Hematopoietic multipotent progenitor cell treated with erythropoietin and hydrocortisone succinate and interleukin-3 and kit ligand, for 4 days (in vitro differentiated cells): ENCODE measurements around the gene SLC11A2.

ENCODE experiments used
- DNase-seq: peaks from one replicate; pipeline ENCODE4 v3.0.0-alpha.2; 2015

The SLC11A2 gene

DNA sequence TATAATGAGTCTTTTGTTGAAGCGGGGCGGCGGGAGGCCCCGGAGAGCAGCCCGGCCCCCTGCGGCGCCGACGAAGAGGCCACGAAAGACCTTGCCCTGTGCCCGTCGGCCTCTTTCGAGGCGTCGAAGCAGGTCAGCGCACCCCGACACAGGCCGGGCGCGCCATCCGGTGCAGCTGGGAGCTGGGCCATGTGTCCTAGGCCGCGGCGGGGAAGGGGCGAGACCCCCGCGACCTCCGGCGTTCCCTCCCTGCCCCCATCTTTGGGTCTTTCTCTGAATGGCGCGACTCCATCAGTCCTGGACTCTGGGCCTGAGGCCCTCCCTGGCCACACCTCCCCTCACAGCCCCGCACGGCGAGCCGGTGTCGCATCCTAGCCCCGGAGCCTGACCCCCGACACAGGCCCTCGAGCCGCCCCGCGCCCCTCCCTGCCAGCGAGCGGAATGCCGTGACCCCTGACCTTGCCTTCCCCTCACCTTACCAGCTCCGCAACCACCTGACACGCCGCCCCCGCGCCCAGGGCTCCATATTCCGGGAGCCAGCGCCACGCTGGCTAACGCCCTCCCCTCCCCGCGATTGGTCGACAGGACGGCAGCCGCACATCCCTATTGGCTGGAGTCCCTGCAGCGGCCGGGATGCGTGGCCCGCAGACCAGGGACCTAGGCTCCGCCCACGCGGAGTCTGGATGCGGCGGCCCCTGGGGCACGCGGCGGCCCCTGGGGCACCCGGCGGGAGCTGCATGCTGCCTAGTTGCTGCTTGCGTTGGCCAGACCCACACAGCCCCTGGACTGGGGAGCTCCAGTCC, at the start of gene SLC11A2:
Gene SLC11A2 (minus strand): TSS at position 549 of the 803 bp plus-strand sequence. CDS start 15,656 bp downstream, outside the sequence.
- DNase-seq: peak; percentile 98

DNA sequence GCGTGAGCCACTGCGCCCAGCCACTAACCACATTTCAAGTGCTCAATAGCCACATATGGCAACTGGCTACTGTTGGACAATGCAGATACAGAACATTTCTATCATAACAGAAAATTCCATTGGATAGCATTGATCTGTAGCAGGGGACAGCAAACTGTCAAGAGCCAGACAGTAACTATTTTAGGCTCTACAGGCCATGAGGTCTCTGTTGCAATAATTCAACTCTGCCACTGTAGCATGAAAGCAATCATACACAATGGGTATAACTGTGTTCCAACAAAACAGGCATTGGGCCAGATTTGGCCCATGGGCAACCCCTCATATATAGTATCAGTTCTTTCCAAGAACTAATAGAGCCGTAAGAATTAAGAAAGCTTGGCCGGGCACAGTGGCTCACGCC, 49.2 kb upstream of the SLC11A2 start:
- DNase-seq: no peak

DNA sequence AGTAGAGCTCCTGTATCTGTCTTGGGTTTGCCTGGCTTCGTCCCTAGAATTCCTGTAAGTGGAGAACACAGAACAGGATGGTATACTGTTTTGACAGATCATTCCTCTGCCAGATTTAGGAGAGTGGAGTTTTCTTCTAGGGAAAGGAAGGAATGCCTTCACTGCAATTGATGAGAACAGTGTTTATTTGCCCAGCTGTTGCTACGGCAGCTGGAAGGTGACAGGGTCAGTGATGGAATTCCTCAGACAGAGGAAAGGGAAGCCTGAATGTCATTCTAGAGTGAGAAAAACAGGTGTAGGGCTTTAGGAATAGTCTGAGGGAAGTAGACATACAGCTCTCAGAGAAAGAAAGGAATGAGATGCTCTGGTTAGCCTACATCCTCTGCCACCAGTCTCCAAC, 45.5 kb upstream of the SLC11A2 start:
- no peak for DNase-seq

- no peak for DNase-seq
Observed at GRCh38 chr12:51070004-51070403, 43.8 kb upstream of the SLC11A2 start.

DNA sequence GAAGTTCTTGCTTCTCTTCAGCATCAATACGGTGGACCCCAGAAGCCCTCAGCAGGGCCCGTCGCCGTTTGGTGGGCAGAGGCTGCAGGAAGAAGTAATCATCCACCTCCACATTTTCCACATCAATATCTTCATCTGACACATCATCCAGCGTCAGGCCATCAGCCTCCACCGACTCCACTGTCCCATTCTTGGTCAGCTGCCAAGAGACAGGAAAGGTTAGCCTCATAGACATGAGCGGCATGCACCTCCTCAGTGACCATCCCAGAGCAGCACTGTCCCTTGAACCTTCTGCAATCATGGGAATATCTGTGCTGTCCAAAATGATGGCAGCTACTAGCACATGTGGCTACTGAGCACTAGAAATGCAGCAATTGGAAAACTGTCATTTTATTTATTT, 41.6 kb upstream of the SLC11A2 start:
- no peak for DNase-seq

DNA sequence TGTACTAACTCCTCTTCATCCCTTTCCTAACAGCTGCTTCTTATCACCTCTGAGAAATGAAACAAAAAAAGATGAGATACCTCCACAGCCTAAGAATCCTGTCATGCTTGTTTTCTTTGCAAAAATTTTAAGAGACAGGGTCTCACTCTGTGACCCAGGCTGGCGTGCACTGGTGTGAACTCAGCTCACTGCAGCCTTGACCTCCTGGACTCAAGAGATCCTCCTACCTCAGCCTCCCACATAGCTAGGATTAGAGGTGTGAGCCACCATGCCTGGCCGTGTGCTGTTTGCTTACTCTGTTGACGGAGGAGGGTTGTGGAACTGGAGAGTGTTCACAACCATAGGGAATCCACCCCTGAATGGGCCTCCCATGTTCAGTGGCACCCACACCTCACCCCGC, 41.0 kb upstream of the SLC11A2 start:
- no peak for DNase-seq

- no peak for DNase-seq
Observed at GRCh38 chr12:51065530-51065929, 39.3 kb upstream of the SLC11A2 start.

DNA sequence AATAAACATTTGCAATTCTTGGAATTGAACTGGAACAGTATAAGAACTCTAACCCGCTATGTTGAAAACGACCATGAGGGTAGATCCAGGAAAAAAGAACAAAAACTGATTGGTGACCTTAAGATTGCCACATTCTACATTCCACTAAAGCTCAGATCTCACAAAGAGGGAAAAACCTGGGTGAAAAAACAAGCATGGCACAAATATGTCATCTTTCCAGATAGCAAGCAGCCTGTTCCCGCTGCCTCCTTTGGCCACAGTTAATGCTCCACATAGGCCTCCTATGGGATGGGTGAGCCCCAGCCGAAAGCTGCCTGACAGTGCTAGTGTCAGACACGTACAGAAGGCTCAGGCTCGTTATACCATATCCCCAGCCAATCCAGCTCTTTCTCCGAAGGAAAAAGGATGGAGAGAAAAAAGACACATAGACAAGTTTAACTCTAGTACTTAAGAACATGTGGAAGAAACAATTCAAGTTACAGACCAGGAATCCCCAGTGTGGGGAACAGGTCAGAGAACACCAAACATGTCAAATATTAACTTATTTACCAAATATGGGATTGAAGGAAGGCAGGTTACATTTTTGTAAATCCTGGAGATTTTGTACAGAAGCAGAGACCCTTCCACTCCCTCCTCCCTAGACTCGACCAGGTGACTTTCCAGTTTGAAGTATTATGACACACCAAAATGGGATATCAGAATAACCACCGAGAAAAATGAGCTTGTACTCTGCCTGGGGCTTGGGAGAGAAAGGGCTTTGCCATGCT, 36.6 kb upstream of the SLC11A2 start:
- no peak for DNase-seq

GRCh38 chr12:51059086-51059485, 32.9 kb upstream of the SLC11A2 start:
- no peak for DNase-seq

- peak; percentile 52 for DNase-seq
Observed at GRCh38 chr12:51056242-51056641, 30.1 kb upstream of the SLC11A2 start.

GRCh38 chr12:51055060-51055459, 28.9 kb upstream of the SLC11A2 start:
- no peak for DNase-seq

- DNase-seq: peak; percentile 59
Observed at GRCh38 chr12:51051787-51052186, 25.6 kb upstream of the SLC11A2 start.

- DNase-seq: no peak
Observed at GRCh38 chr12:51049525-51049924, 23.3 kb upstream of the SLC11A2 start.

GRCh38 chr12:51048661-51049251, 22.6 kb upstream of the SLC11A2 start:
- DNase-seq: peak; percentile 15

- peak; percentile 99 for DNase-seq
Observed at GRCh38 chr12:51047655-51048540, 21.7 kb upstream of the SLC11A2 start, which contains the start of gene LETMD1. Gene LETMD1, plus strand, starts transcription at chr12:51048327. Its CDS starts 30 bp downstream, at chr12:51048357.

- no peak for DNase-seq
Observed at GRCh38 chr12:51036279-51036678, 10.1 kb upstream of the SLC11A2 start.

DNA sequence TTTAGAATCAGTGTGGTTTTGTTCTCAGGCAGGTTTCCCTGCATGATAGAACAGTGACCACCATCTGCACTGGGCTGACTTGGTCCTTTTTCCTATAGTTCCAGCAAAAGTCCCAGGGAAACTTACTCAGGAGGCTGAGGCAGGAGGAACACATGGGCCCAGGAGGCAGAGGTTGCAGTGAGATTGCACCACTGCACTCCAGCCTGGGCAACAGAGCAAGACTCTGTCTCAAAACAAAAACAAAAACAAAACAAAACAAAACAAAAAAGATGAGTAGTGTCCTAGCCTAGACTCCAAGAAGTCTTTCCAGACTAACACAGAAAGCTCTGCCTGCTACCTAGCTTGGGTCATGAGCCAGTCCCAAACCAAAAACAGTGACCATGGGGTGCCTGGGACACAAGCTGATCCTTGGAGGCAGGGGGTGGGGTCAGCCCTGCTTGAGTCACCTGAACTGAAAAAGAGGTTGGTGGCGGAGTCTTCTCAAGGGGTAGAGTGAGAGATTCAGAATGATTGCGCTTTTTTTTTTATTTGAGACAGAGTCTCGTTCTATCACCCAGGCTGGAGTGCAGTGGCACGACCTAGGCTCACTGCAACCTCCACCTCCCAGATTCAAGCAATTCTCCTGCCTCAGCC, 7.4 kb upstream of the SLC11A2 start:
- DNase-seq: no peak

- DNase-seq: no peak
Observed at GRCh38 chr12:51033048-51033447, 6.9 kb upstream of the SLC11A2 start.

DNA sequence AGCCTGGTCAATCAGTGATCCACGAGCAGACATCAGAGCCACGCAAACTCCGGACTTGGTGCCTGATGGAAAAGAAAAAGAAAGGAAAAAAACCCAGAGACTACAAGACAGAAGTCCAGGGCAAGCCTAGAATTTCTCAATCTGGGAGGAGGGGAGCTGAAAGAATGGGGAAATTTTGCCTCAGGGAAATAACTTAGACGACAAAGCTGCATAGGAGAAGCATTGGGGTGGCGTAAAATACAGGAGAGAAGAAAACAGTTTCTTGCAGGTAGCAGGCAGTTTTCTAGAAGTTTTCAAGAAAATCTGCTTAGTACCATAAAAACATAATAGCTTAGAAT, 2.6 kb upstream of the SLC11A2 start:
- DNase-seq: no peak

- peak; percentile 93 for DNase-seq
Observed at GRCh38 chr12:51028126-51028812, 2.1 kb upstream of the SLC11A2 start.

- DNase-seq: no peak
Observed at GRCh38 chr12:51027342-51027835, 1.2 kb upstream of the SLC11A2 start.
